Loucy (cell line): ENCODE results near the gene RC3H1.

Source experiments
- H2AFZ ChIP-seq: fragments of 200-600 bp; sonication (generic); 2 replicates; pipeline ENCODE4 v1.6.0; 2016; ENCODE audit warnings: antibody characterized with exemption, mild to moderate bottlenecking, low read length, moderate library complexity
- H3F3A ChIP-seq: fragments of 200-600 bp; 2 replicates; pipeline ENCODE4 v1.6.0; 2016; ENCODE audit warnings: antibody characterized with exemption, low read depth, mild to moderate bottlenecking
- H3K27me3 ChIP-seq: fragments of 200-600 bp; sonication (generic); 2 replicates; pipeline ENCODE4 v1.6.1; 2014; ENCODE audit warnings: low read length, mild to moderate bottlenecking; ENCODE audit not compliant: insufficient read depth, poor library complexity, severe bottlenecking
- H3K36me3 ChIP-seq: fragments of 200-600 bp; sonication (generic); 2 replicates; pipeline ENCODE4 v1.6.1; 2016; ENCODE audit warnings: low read length; ENCODE audit not compliant: insufficient read depth
- H3K4me1 ChIP-seq: fragments of 200-600 bp; sonication (generic); 2 replicates; pipeline ENCODE4 v1.5.1; 2014; ENCODE audit warnings: low read length, mild to moderate bottlenecking; ENCODE audit not compliant: insufficient read depth, poor library complexity, severe bottlenecking
- H3K4me2 ChIP-seq: fragments of 200-600 bp; sonication (generic); 2 replicates; pipeline ENCODE4 v1.6.0; 2014; ENCODE audit warnings: antibody characterized with exemption, low read length, low read depth, mild to moderate bottlenecking; ENCODE audit not compliant: poor library complexity, severe bottlenecking
- H3K4me3 ChIP-seq: fragments of 200-600 bp; sonication (generic); 2 replicates; pipeline ENCODE4 v1.5.1; 2014; ENCODE audit warnings: low read length, mild to moderate bottlenecking, mixed read lengths; ENCODE audit not compliant: poor library complexity, severe bottlenecking
- H3K79me2 ChIP-seq: fragments of 200-600 bp; sonication (generic); 2 replicates; pipeline ENCODE4 v1.6.1; 2014; ENCODE audit warnings: low read length; ENCODE audit not compliant: insufficient read depth
- H3K9ac ChIP-seq: fragments of 200-600 bp; sonication (generic); 2 replicates; pipeline ENCODE4 v1.6.0; 2014; ENCODE audit warnings: mild to moderate bottlenecking, low read depth, low read length, moderate library complexity; ENCODE audit not compliant: poor library complexity, severe bottlenecking
- H3K9me2 ChIP-seq: fragments of 200-600 bp; sonication (generic); replicated peaks from 2 replicates; pipeline ENCODE4 v1.6.1; 2016; ENCODE audit warnings: low read depth, low read length, mixed read lengths
- H3K9me3 ChIP-seq: fragments of 200-600 bp; sonication (generic); 2 replicates; pipeline ENCODE4 v1.6.1; 2014; ENCODE audit warnings: mild to moderate bottlenecking, antibody characterized with exemption, low read length, low read depth; ENCODE audit not compliant: insufficient read depth
- H4K20me1 ChIP-seq: fragments of 200-600 bp; sonication (generic); 2 replicates; pipeline ENCODE4 v1.6.0; 2014; ENCODE audit warnings: antibody characterized with exemption, low read length, mild to moderate bottlenecking; ENCODE audit not compliant: insufficient read depth, poor library complexity, severe bottlenecking
- CTCF ChIP-seq: fragments of 200-600 bp; sonication (generic); conservative IDR thresholded peaks from 2 replicates; pipeline ENCODE4 v1.5.1; 2014; ENCODE audit warnings: mild to moderate bottlenecking, antibody characterized with exemption, low read length
- EZH2phosphoT487 ChIP-seq: fragments of 200-600 bp; IDR thresholded peaks from 2 replicates; pipeline ENCODE4 v1.6.1; 2018; ENCODE audit warnings: antibody characterized with exemption, mild to moderate bottlenecking, moderate library complexity, borderline replicate concordance

RC3H1 gene

GRCh38 chr1:173889885-173890284, 132.3 kb downstream of the RC3H1 start:
- no peaks in the 10 kb centered on the region for H3K27me3 ChIP-seq
- no peak overlapping the region for H3K9ac ChIP-seq
- peaks cover 12% of the 10 kb centered on the region; the same call in 1 of the 2 replicates for H3K36me3 ChIP-seq
- no peaks in the 10 kb centered on the region for H3F3A ChIP-seq
- H3K4me2 ChIP-seq: no peak overlapping the region
- H3K4me1 ChIP-seq: peaks cover 16% of the 10 kb centered on the region
- no peaks in the 10 kb centered on the region for H3K9me2 ChIP-seq
- H2AFZ ChIP-seq: no peak overlapping the region
- H3K4me3 ChIP-seq: no peak overlapping the region
- H3K79me2 ChIP-seq: no peaks in the 10 kb centered on the region
- no peaks in the 10 kb centered on the region for H3K9me3 ChIP-seq
- H4K20me1 ChIP-seq: no peaks in the 10 kb centered on the region
- TF ChIP-seq CTCF (no peak), EZH2phosphoT487 (no peak)

- Histone ChIP-seq H3K79me2 (no peaks in the 10 kb centered on the region), H3K36me3 (peaks cover 12% of the 10 kb centered on the region; the same call in 1 of the 2 replicates), H3K9ac (no peak overlapping the region), H3K27me3 (no peaks in the 10 kb centered on the region), H3K4me2 (no peak overlapping the region), H3K4me3 (no peak overlapping the region), H3K9me3 (no peaks in the 10 kb centered on the region), H3F3A (no peaks in the 10 kb centered on the region), H2AFZ (no peak overlapping the region), H4K20me1 (no peaks in the 10 kb centered on the region), H3K9me2 (no peaks in the 10 kb centered on the region), H3K4me1 (peaks cover 16% of the 10 kb centered on the region)
- TF ChIP-seq CTCF (no peak), EZH2phosphoT487 (no peak)
These were observed 133.4 kb downstream of the RC3H1 start for GRCh38 chr1:173888749-173889148.

- no peaks in the 10 kb centered on the region for H3K9me2 ChIP-seq
- TF ChIP-seq CTCF (no peak), EZH2phosphoT487 (no peak)
- no peaks in the 10 kb centered on the region for H3K79me2 ChIP-seq
- H3K9ac ChIP-seq: no peak overlapping the region
- no peak overlapping the region for H3K4me2 ChIP-seq
- H3K27me3 ChIP-seq: no peaks in the 10 kb centered on the region
- no peak overlapping the region for H2AFZ ChIP-seq
- H3K4me3 ChIP-seq: no peak overlapping the region
- no peaks in the 10 kb centered on the region for H3K9me3 ChIP-seq
- H4K20me1 ChIP-seq: no peaks in the 10 kb centered on the region
- H3K36me3 ChIP-seq: peaks cover 12% of the 10 kb centered on the region; the same call in 1 of the 2 replicates
- H3F3A ChIP-seq: no peaks in the 10 kb centered on the region
- peaks cover 16% of the 10 kb centered on the region for H3K4me1 ChIP-seq
These were observed 134.5 kb downstream of the RC3H1 start for GRCh38 chr1:173887627-173888026.
